Lung (tissue), 12 donors: ENCODE data around the gene LEMD2. TPM values are rescaled to one million over a fixed set of nuclear protein-coding genes. Genes with fewer than 3 reads are reported as not detected.

Experiments
- ATAC-seq: fragments of 200-7000 bp; cut with Tn5 transposase; one replicate; pipeline ENCODE4 v1.9.1; 2020; ENCODE audit warnings: moderate number of reproducible peaks; ENCODE audit not compliant: insufficient read depth, low FRiP score
- DNase-seq, 3 donors: peaks; one replicate each; pipeline ENCODE4 v3.0.0-alpha.2; 2013 to 2017
- H3K27ac ChIP-seq, 2 donors: one replicate each; pipeline ENCODE4 v1.5.1; 2013; ENCODE audit warnings: mild to moderate bottlenecking in 2 of 2, moderate library complexity in 2 of 2, control low read depth in 1 of 2, inconsistent platforms in 1 of 2, low read depth in 1 of 2, low read length in 1 of 2
- H3K27me3 ChIP-seq, 3 donors: one replicate each; pipeline ENCODE4 v1.5.1; 2013; ENCODE audit warnings: low read length in 2 of 3; ENCODE audit not compliant: control insufficient read depth in 3 of 3, insufficient read depth in 3 of 3
- H3K36me3 ChIP-seq, 4 donors: one replicate each; pipeline ENCODE4 v1.5.1; 2013; ENCODE audit warnings: low read length in 4 of 4, mild to moderate bottlenecking in 1 of 4, moderate library complexity in 1 of 4; ENCODE audit not compliant: control insufficient read depth in 4 of 4, insufficient read depth in 4 of 4
- H3K4me1 ChIP-seq, 5 donors: one replicate each; pipeline ENCODE4 v1.5.1; 2013; ENCODE audit warnings: low read length in 5 of 5, mild to moderate bottlenecking in 2 of 5, moderate library complexity in 1 of 5; ENCODE audit not compliant: control insufficient read depth in 5 of 5, insufficient read depth in 5 of 5
- H3K4me3 ChIP-seq: one replicate; pipeline ENCODE4 v1.5.1; 2013; ENCODE audit warnings: mild to moderate bottlenecking, control low read depth, moderate library complexity
- H3K9ac ChIP-seq, 2 donors: one replicate each; pipeline ENCODE4 v1.5.1; 2013; ENCODE audit warnings: low read length in 2 of 2, control low read depth in 1 of 2; ENCODE audit not compliant: insufficient read depth in 1 of 2
- H3K9me3 ChIP-seq, 4 donors: one replicate each; pipeline ENCODE4 v1.5.1; 2013; ENCODE audit warnings: low read length in 3 of 4, mild to moderate bottlenecking in 1 of 4, moderate library complexity in 1 of 4; ENCODE audit not compliant: control insufficient read depth in 4 of 4, insufficient read depth in 3 of 4
- WGBS, 2 donors: extraction: QIAGEN DNeasy Blood & Tissue Kit; methylation state at CpG; one replicate each; pipeline ENCODE4 v1.1.7; 2013; 5-methylcytosine and 5-hydroxymethylcytosine counted together
- polyA plus RNA-seq, 2 donors: library from polyadenylated mRNA; stranded (reverse); fragments of 200-250 nt; gene quantifications; one replicate each; pipeline ENCODE4 v1.2.1, GENCODE V29; 2013
- total RNA-seq, 2 donors: library from RNA; depleted of rRNA in 1 of 2; stranded (reverse); fragments of >200 nt in 1 of 2; gene quantifications; one replicate each; pipeline ENCODE4 v1.2.1, GENCODE V29; 2014 to 2021
- TF ChIP-seq, protein P1 (sequence below): IDR thresholded peaks from 2 replicates; pipeline ENCODE4 v1.5.1; 2012; ENCODE audit warnings: mild to moderate bottlenecking; ENCODE audit errors: control extremely low read depth, extremely low read depth
- donor health status: control.
- donor health status: control.
- donor health status: Bipolar disorder and iron deficiency.
- donor health status: healthy.
- donor health status: DM: yes; HTN: yes; CAD: no.

The LEMD2 gene
- total and polyA plus RNA-seq, 4 donors, result 52.1 to 63.6 (median 54.5) TPM

DNA sequence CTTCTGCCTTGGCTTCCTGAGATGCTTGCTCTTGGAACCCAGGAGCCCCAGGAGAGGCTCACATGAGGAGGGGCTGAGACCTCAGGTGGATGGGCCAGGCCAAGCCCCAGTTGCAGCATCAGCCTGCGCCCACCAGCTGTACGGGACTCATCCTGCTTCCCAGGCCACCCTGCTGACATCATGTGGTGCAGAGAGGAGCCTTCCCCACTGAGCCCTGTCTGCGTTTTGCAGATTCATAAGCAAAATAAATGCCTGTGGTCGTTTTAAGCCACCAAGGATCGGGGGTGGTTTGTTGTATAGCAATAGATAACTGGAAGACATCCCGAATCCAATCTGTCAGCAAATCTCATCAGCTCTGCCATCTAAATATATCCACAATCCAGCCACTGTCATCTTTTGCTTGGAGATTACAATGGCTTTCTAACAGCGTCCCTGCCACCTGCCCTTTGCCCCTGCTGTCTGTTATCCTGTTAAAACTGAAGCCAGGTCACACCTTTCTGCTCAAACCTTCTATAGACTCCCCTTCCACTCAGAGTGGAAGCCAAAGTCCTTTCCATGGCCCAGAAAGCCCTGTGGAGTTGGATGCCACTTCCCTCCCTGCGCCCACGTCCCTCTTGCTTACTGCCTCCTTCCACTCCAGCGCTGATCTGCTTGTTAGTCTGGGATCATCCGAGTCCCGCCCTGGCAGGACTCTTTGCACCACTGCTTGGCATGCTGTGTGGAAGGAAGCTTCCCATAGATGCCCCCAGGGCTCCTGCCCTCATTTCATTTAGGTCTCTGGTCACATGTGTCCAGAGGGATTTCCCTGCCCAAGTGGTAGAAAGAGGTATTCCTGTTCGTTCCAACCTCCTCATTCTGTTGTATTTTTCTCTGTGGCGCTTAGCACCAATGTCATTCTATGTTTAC, 38.9 kb upstream of the LEMD2 start:
- WGBS, 2 donors, result 74 to 86% methylated on average over 14 of the region's 14 CpGs
- no peak overlapping the region for H3K27ac ChIP-seq
- DNase-seq (no peak), ATAC-seq (no peak)
- H3K4me3 ChIP-seq, result no peak overlapping the region
- no peaks in the 10 kb centered on the region for H3K27me3 ChIP-seq
- H3K36me3 ChIP-seq, result no peaks in the 10 kb centered on the region
- H3K4me1 ChIP-seq, result peaks cover 0 to 12% (median 3%) of the 10 kb centered on the region in 5 donors
- H3K9me3 ChIP-seq, result no peaks in the 10 kb centered on the region
- no peak overlapping the region for H3K9ac ChIP-seq
- TF ChIP-seq, protein P1, sequence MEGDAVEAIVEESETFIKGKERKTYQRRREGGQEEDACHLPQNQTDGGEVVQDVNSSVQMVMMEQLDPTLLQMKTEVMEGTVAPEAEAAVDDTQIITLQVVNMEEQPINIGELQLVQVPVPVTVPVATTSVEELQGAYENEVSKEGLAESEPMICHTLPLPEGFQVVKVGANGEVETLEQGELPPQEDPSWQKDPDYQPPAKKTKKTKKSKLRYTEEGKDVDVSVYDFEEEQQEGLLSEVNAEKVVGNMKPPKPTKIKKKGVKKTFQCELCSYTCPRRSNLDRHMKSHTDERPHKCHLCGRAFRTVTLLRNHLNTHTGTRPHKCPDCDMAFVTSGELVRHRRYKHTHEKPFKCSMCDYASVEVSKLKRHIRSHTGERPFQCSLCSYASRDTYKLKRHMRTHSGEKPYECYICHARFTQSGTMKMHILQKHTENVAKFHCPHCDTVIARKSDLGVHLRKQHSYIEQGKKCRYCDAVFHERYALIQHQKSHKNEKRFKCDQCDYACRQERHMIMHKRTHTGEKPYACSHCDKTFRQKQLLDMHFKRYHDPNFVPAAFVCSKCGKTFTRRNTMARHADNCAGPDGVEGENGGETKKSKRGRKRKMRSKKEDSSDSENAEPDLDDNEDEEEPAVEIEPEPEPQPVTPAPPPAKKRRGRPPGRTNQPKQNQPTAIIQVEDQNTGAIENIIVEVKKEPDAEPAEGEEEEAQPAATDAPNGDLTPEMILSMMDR, result no peak

DNA sequence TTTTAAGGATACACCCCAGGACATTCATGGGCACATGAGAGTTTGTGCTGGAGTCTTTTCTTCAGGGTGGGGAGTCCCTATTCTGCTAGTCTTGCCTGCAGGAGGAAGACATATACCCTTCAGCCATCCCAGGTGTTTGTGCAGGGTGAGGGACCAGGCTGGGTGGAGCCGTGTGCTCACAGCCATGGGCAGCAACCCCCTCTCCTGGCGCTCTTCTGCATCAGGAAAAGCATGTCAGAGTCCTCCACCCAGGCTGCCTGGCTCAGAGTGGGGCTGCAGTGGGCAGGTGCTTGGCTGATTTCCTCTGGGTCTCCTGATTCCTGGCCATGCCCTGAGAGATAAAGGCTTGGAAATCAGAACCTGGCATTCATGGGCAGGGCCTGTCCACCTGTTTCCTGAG, 37.6 kb upstream of the LEMD2 start:
- ATAC-seq (no peak), DNase-seq (peak in 1 of 3 donors; percentile 14)
- Histone ChIP-seq H3K4me1 (peaks cover 0 to 12% (median 3%) of the 10 kb centered on the region in 5 donors), H3K27ac (no peak overlapping the region), H3K9me3 (no peaks in the 10 kb centered on the region), H3K36me3 (no peaks in the 10 kb centered on the region), H3K27me3 (no peaks in the 10 kb centered on the region), H3K4me3 (no peak overlapping the region), H3K9ac (no peak overlapping the region)
- TF ChIP-seq, protein P1, result no peak
- WGBS, 2 donors, result 53 to 54% methylated on average over 2 of the region's 2 CpGs

DNA sequence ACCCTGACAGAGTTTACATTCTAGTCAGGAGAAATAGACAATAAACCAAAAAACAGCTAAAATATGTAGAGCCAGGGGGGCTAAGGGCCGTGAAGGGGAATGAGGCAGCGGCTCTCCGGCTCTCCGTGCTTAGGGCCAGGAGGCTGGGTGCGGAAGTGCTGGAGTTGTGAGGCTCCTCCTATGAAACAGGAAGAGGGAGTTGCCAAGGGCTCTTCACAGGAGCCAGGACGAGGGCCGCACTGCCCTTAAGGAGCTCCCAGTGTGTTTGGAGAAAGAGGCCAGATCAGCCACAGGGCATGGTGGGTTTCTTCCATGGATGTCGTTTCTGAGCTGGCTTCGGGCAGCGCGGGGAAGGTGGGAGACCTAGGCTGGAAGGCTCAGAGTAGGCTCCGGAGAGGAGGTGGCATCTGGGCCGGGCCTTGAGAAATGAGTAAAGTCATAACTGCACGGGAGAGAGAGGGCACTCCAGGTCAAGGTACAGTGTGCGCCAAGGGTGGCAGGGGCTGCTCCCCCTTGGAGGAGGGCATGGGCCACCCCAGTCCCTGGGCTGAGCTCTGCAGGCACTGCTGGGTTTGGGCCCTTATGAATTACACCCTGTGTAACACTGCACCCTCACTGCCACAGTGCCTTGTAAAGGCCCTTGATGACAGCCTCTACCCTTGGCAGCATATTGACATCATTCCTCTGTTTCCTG, 35.7 kb upstream of the LEMD2 start:
- TF ChIP-seq, protein P1, result no peak
- H3K27ac ChIP-seq, result peak overlapping the region in 1 of 2 donors; percentile 2
- no peaks in the 10 kb centered on the region for H3K36me3 ChIP-seq
- peaks cover 0 to 2% (median 0%) of the 10 kb centered on the region in 4 donors for H3K9me3 ChIP-seq
- H3K4me3 ChIP-seq, result no peak overlapping the region
- 49 to 73% methylated on average over 15 of the region's 15 CpGs for WGBS, 2 donors
- DNase-seq (peak; percentile 69 to 87 (median 71)), ATAC-seq (peak; percentile 70)
- no peak overlapping the region for H3K9ac ChIP-seq
- H3K4me1 ChIP-seq, result peaks cover 0 to 12% (median 3%) of the 10 kb centered on the region in 5 donors
- no peaks in the 10 kb centered on the region for H3K27me3 ChIP-seq
